Nephron (organoid): ENCODE data around the gene TRHDE.

Experiments used
- H3K27ac Mint-ChIP-seq, 3 experiments: 2 replicates each; pipeline ENCODE4 v1.8.0; 2020; ENCODE audit warnings: mixed read lengths in 3 of 3, mild to moderate bottlenecking in 2 of 3, moderate library complexity in 1 of 3
- H3K27me3 Mint-ChIP-seq: 2 replicates; pipeline ENCODE4 v1.8.0; 2021; ENCODE audit warnings: low read depth, mild to moderate bottlenecking, moderate library complexity, mixed read lengths
- H3K36me3 Mint-ChIP-seq: 2 replicates; pipeline ENCODE4 v1.8.0; 2020; ENCODE audit warnings: low read depth, mixed read lengths
- H3K4me1 Mint-ChIP-seq: 2 replicates; pipeline ENCODE4 v1.8.0; 2020; ENCODE audit warnings: mixed read lengths
- H3K4me3 Mint-ChIP-seq, 3 experiments: 2 replicates each; pipeline ENCODE4 v1.8.0; 2020; ENCODE audit warnings: mild to moderate bottlenecking in 3 of 3, mixed read lengths in 3 of 3, moderate library complexity in 2 of 3
- H3K9me3 Mint-ChIP-seq: 2 replicates; pipeline ENCODE4 v1.8.0; 2020; ENCODE audit warnings: mixed read lengths
- CTCF ChIP-seq, 3 experiments: fragments of 200-600 bp; sonication (generic); IDR thresholded peaks; one replicate each; pipeline ENCODE4 v1.5.0; 2021; ENCODE audit warnings: antibody characterized with exemption in 3 of 3; ENCODE audit not compliant: unreplicated experiment in 3 of 3

TRHDE gene

DNA sequence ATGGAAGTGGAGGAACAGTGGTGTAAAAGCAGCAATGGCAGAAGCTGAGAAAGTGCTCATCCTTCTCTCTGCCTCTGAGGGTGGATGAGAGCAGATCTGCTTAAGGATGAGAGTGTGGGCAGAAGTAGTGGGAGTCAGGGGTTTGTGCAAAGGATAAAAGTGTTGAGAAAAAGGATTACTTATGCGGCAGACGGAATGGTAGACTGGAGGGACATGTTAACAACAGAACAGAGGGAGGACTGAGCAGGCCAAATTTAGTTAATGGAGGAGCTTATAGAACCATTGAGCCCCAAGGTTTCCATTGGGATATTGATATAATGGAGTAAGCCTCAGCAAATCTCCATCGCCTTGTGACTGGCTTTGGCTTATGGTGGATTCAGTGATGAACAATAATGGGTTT, 25.5 kb downstream of the TRHDE start:
- peaks cover 4% of the 10 kb centered on the region for H3K36me3 Mint-ChIP-seq
- H3K4me1 Mint-ChIP-seq: no peaks in the 10 kb centered on the region
- H3K27ac Mint-ChIP-seq: no peak overlapping the region
- no peaks in the 10 kb centered on the region for H3K27me3 Mint-ChIP-seq
- no peak overlapping the region for H3K4me3 Mint-ChIP-seq
- H3K9me3 Mint-ChIP-seq: no peaks in the 10 kb centered on the region
- no peak for TF ChIP-seq CTCF (IDR thresholded peaks at IDR 0.05; ENCODE audit: unreplicated experiment in 3 of 3)

- no peaks in the 10 kb centered on the region for H3K4me1 Mint-ChIP-seq
- no peak overlapping the region for H3K4me3 Mint-ChIP-seq
- peaks cover 4% of the 10 kb centered on the region for H3K36me3 Mint-ChIP-seq
- H3K27me3 Mint-ChIP-seq: no peaks in the 10 kb centered on the region
- H3K9me3 Mint-ChIP-seq: no peaks in the 10 kb centered on the region
- no peak for TF ChIP-seq CTCF (IDR thresholded peaks at IDR 0.05; ENCODE audit: unreplicated experiment in 3 of 3)
- H3K27ac Mint-ChIP-seq: peak overlapping the region in 1 of 3 experiments; percentile 20
These were observed 28.6 kb downstream of the TRHDE start for GRCh38 chr12:72300728-72301127.

DNA sequence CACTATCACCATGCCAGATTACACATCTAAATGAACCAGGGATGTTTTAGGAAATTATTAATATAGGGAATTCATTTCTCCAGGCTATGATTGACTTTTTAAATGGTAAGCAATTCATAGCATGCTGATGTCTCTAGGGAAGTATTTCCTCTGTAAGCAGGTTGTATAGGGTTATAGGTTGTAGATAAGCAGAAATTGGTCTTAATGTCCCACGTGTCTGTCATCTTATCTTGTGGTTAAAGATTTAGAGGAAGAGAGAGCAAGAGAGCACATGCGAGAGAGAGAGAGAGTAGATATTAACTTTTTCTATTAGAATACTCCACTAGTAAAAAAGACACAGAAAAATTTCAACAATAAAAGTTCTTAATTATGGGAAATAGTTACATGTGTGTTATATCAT, 32.6 kb downstream of the TRHDE start:
- H3K9me3 Mint-ChIP-seq: peaks cover 3% of the 10 kb centered on the region
- no peak overlapping the region for H3K27ac Mint-ChIP-seq
- peaks cover 5% of the 10 kb centered on the region for H3K36me3 Mint-ChIP-seq
- H3K4me1 Mint-ChIP-seq: no peaks in the 10 kb centered on the region
- H3K4me3 Mint-ChIP-seq: no peak overlapping the region
- no peak for TF ChIP-seq CTCF (IDR thresholded peaks at IDR 0.05; ENCODE audit: unreplicated experiment in 3 of 3)
- H3K27me3 Mint-ChIP-seq: no peaks in the 10 kb centered on the region

- H3K27me3 Mint-ChIP-seq: no peaks in the 10 kb centered on the region
- H3K4me1 Mint-ChIP-seq: no peaks in the 10 kb centered on the region
- H3K4me3 Mint-ChIP-seq: no peak overlapping the region
- H3K9me3 Mint-ChIP-seq: peaks cover 3% of the 10 kb centered on the region
- no peak overlapping the region for H3K27ac Mint-ChIP-seq
- peaks cover 5% of the 10 kb centered on the region for H3K36me3 Mint-ChIP-seq
- no peak for TF ChIP-seq CTCF (IDR thresholded peaks at IDR 0.05; ENCODE audit: unreplicated experiment in 3 of 3)
These were observed 35.1 kb downstream of the TRHDE start for GRCh38 chr12:72307229-72307628.

- no peak overlapping the region for H3K27ac Mint-ChIP-seq
- no peak overlapping the region for H3K4me3 Mint-ChIP-seq
- no peaks in the 10 kb centered on the region for H3K36me3 Mint-ChIP-seq
- no peaks in the 10 kb centered on the region for H3K9me3 Mint-ChIP-seq
- no peaks in the 10 kb centered on the region for H3K4me1 Mint-ChIP-seq
- no peak for TF ChIP-seq CTCF (IDR thresholded peaks at IDR 0.05; ENCODE audit: unreplicated experiment in 3 of 3)
- no peaks in the 10 kb centered on the region for H3K27me3 Mint-ChIP-seq
These were observed 39.8 kb downstream of the TRHDE start for GRCh38 chr12:72311946-72312345.

DNA sequence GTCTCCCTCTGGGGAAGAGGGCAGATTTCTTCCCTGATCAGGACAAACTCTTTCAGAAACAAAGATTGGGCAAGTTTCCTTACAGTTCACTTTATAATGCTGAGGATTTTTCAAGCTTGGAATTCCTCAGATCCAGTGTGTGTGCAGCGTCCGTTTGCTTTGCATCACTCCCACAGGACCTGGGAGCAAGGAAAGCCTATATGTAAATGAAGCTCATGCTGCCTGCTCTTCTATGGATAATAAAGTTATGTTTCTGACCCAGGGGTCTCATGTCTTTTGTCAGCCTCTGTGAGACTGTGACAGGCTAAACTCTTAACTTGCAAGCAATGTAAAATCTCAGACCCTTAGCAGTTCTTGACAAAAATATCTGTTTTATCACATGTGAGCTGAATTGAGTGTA, 41.6 kb downstream of the TRHDE start:
- Mint-ChIP-seq H3K27ac (peak overlapping the region in 1 of 3 experiments; percentile 74), H3K9me3 (no peaks in the 10 kb centered on the region), H3K4me3 (no peak overlapping the region), H3K27me3 (peaks cover 4% of the 10 kb centered on the region), H3K4me1 (no peaks in the 10 kb centered on the region), H3K36me3 (no peaks in the 10 kb centered on the region)
- TF ChIP-seq CTCF (IDR thresholded peaks at IDR 0.05; ENCODE audit: unreplicated experiment in 3 of 3): no peak
